Esophagus muscularis mucosa (tissue), 4 donors: ENCODE data around the gene LEFTY2. TPM values are rescaled to one million over a fixed set of nuclear protein-coding genes. Genes with fewer than 3 reads are reported as not detected.

Experiments used
- DNase-seq: peaks from one replicate; pipeline ENCODE4 v3.0.0-alpha.2; 2017; ENCODE audit errors: extremely low spot score
- H3K27ac ChIP-seq, 4 donors: fragments of 200-600 bp; sonication (generic); replicated peaks in 1 of 4; 1 replicate in 3 of 4; 2 replicates in 1 of 4; pipeline ENCODE4 v1.5.1; 2016 to 2019; ENCODE audit warnings: mild to moderate bottlenecking in 1 of 4
- H3K27me3 ChIP-seq, 4 donors: fragments of 200-600 bp; sonication (generic); one replicate each; pipeline versions ENCODE4 v1.5.1 to v1.6.0; 2016 to 2019
- H3K36me3 ChIP-seq, 4 donors: fragments of 200-600 bp; sonication (generic); one replicate each; pipeline ENCODE4 v1.5.1; 2016 to 2019
- H3K4me1 ChIP-seq, 4 donors: fragments of 200-600 bp; sonication (generic); one replicate each; pipeline ENCODE4 v1.5.1; 2016 to 2019
- H3K4me3 ChIP-seq, 4 donors: fragments of 200-600 bp; sonication (generic); 1 replicate in 2 of 4; 2 replicates in 2 of 4; pipeline ENCODE4 v1.5.1; 2016 to 2019; ENCODE audit warnings: mild to moderate bottlenecking in 4 of 4, moderate library complexity in 1 of 4
- H3K9me3 ChIP-seq, 4 donors: fragments of 200-600 bp; sonication (generic); 1 replicate in 3 of 4; 2 replicates in 1 of 4; pipeline ENCODE4 v1.5.1; 2016 to 2019
- CTCF ChIP-seq, 3 experiments: fragments of 200-600 bp in 2 of 3; fragments of 450-650 bp in 1 of 3; sonication (generic) in 2 of 3; IDR thresholded peaks; one replicate each; pipeline ENCODE4 v1.5.1; 2017 to 2019; ENCODE audit warnings: antibody characterized with exemption in 3 of 3, mild to moderate bottlenecking in 2 of 3, moderate library complexity in 1 of 3
- EP300 ChIP-seq: sonication (generic); formaldehyde crosslinking; IDR thresholded peaks from one replicate; pipeline ENCODE4 v1.6.1; 2017; ENCODE audit warnings: antibody characterized with exemption
- POLR2A ChIP-seq: fragments of 450-650 bp; IDR thresholded peaks from one replicate; pipeline ENCODE4 v1.6.1; 2017; ENCODE audit warnings: antibody characterized with exemption, moderate library complexity, mild to moderate bottlenecking, low read depth
- POLR2AphosphoS5 ChIP-seq, 2 donors: sonication (generic); formaldehyde crosslinking; IDR thresholded peaks; one replicate each; pipeline ENCODE4 v1.6.1; 2017; ENCODE audit warnings: antibody characterized with exemption in 2 of 2
- WGBS: methylation state at CpG from one replicate; pipeline ENCODE4 v1.1.5; 2018; 5-methylcytosine and 5-hydroxymethylcytosine counted together
- intact Hi-C: fragments of 100-400 bp; cut with DNase I; formaldehyde crosslinking; loops from one replicate; pipeline ENCODE4 v1.15.1; 2023
- total RNA-seq, 4 donors: library from RNA; depleted of rRNA; stranded (reverse); fragments of >200 nt; gene quantifications; one replicate each; pipeline versions ENCODE4 v1.1.0 to v1.2.1, GENCODE V29; 2016

LEFTY2 gene
- total RNA-seq: under 1 TPM in 2 of 4 donors, not detected in 2; 0.17 to 0.98 TPM

- Histone ChIP-seq H3K36me3 (no peaks in the 10 kb centered on the region), H3K27me3 (peaks cover 0 to 10% (median 0%) of the 10 kb centered on the region in 4 donors), H3K9me3 (no peaks in the 10 kb centered on the region), H3K27ac (peak within 1 kb of the TSS in 2 of 4 donors; percentile 1 to 4), H3K4me1 (peaks cover 15 to 30% (median 23%) of the 10 kb centered on the region in 4 donors), H3K4me3 (no peak within 1 kb of the TSS)
- no peak for DNase-seq
- TF ChIP-seq POLR2AphosphoS5 (IDR thresholded peaks at IDR 0.05): no peak
- TF ChIP-seq CTCF (IDR thresholded peaks at IDR 0.05): no peak
- TF ChIP-seq POLR2A: no peak
- no peak for TF ChIP-seq EP300
- intact Hi-C loops: no loop called here
- WGBS: 62% methylated on average over 6 of the region's 6 CpGs
Observed at GRCh38 chr1:225941187-225941941, at the start of gene LEFTY2. Gene LEFTY2 (minus strand): TSS chr1:225941220. CDS start chr1:225941140, 80 bp downstream.

DNA sequence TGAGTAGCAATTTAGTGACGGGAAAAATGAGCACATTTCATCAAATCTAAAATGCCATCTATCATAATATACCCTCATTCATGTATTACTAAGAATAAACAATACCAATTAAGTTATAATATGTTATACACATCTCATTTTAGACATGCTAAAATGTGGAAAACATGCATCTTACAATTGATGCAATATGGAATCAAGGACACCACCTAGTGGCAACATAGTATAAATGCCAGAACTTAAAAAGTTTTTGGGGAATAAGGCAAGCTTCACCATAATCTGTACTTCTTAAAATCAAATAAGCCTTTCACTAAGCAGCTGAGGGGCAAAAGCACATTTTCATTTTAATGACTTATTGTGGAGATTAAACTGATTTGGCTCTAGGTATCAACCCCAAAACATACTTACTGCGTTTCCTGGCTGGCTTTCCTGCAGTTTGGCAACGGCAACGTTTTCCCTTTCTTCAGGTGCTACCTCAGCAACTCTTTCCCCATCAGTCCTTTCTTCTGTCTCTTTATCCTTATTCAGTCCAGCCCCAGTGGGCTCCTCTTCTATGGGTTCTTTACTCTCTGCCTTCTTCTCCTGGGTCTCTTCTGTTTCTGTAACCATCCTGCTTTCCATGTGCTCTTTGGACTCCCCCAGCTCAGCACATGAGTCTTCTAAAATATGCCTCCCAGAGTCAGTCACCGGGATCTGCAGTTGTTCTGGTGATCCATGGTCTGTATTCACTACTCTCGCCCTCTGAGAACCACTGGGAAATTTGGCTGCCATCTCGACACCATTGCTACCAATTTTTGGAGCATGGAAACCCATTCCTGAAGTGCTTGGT is 46.7 kb upstream of the LEFTY2 start:
- Histone ChIP-seq H3K27me3 (no peaks in the 10 kb centered on the region), H3K27ac (no peak overlapping the region), H3K4me3 (no peak overlapping the region), H3K4me1 (peaks cover 0 to 8% (median 5%) of the 10 kb centered on the region in 4 donors), H3K9me3 (no peaks in the 10 kb centered on the region), H3K36me3 (peaks cover 64 to 100% (median 95%) of the 10 kb centered on the region in 4 donors)
- intact Hi-C loops: no loop called here
- 71% methylated on average over 7 of the region's 7 CpGs for WGBS
- DNase-seq: no peak
- no peak for TF ChIP-seq POLR2A
- TF ChIP-seq CTCF (IDR thresholded peaks at IDR 0.05): peak; percentile 52 to 74 (median 67)

GRCh38 chr1:225981714-225982113 is 40.7 kb upstream of the LEFTY2 start:
- TF ChIP-seq POLR2A: no peak
- no peak for TF ChIP-seq POLR2AphosphoS5 (IDR thresholded peaks at IDR 0.05)
- TF ChIP-seq CTCF (IDR thresholded peaks at IDR 0.05): no peak
- no peak for TF ChIP-seq EP300
- Histone ChIP-seq H3K4me3 (no peak overlapping the region), H3K36me3 (peaks cover 36 to 97% (median 85%) of the 10 kb centered on the region in 4 donors), H3K27ac (no peak overlapping the region), H3K27me3 (no peaks in the 10 kb centered on the region), H3K9me3 (no peaks in the 10 kb centered on the region), H3K4me1 (no peaks in the 10 kb centered on the region)
- 100% methylated on average over 3 of the region's 3 CpGs for WGBS
- intact Hi-C loops: loop anchor here (5.0 kb wide), 1 partner anchor 204 kb away; the partner anchor contains the start of gene SRP9
- no peak for DNase-seq

DNA sequence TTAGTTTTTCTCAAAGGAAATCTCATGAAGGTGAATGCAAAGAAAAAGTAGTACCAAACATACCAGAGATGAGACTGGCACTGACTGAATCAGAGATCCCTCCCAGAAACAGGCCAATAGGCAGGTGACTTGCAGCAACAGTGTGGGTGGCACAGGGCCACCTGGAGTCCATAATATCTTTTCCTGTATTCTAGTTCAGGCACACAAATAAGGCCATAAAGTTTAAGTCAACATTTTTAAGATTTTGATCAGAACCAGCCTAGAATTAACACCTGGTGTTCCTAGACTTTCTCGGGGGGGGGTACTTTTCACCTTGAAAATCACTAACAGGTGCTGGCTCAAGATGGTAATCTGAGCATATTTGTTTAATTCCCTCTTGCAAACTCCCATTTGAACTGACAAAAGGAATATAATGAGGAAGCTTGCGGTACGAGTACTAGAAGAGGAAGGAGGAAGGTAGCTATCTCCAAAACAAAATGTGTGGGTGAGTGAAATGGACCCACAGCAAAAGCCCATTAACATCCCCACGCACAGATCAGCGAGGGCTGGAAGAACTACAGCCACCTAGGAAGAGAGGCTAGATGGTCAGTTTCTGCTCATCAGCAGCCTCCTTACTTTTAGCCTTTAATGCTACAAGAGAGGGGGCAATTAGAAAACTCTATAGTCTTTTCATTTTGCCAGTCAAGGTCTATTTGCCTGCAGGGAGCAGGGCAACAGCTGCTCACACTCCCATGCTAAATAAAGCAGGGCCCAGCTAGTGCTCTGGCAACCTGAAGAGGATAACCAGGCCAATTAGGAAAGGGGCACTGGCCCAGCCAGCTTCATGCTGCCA is 39.2 kb upstream of the LEFTY2 start:
- no peak overlapping the region for H3K4me3 ChIP-seq
- H3K9me3 ChIP-seq: no peaks in the 10 kb centered on the region
- intact Hi-C loops: loop anchor here (5.0 kb wide), 1 partner anchor 203 kb away; the partner anchor contains the start of gene SRP9
- DNase-seq: no peak
- H3K4me1 ChIP-seq: peaks cover 0 to 5% (median 4%) of the 10 kb centered on the region in 4 donors
- no peaks in the 10 kb centered on the region for H3K27me3 ChIP-seq
- no peak for TF ChIP-seq EP300
- no peak for TF ChIP-seq POLR2AphosphoS5 (IDR thresholded peaks at IDR 0.05)
- no peak for TF ChIP-seq CTCF (IDR thresholded peaks at IDR 0.05)
- TF ChIP-seq POLR2A: no peak
- H3K27ac ChIP-seq: no peak overlapping the region
- WGBS: 79% methylated on average over 5 of the region's 5 CpGs
- peaks cover 32 to 82% (median 71%) of the 10 kb centered on the region in 4 donors for H3K36me3 ChIP-seq
